HAP-1 (cell line): ENCODE measurements around the gene SNRK.
"Not testable (repeated sequence)": the region's sequence is repeated elsewhere in the genome, so short reads cannot be mapped to it uniquely, and the experiment has no call there.

Experiments used
- DNase-seq, 2 experiments: peaks; one replicate each; pipeline ENCODE4 v3.0.0-alpha.2; 2016 to 2020; ENCODE audit warnings: low spot score in 2 of 2
- H3K27me3 ChIP-seq: fragments of 250-450 bp; sonication (Bioruptor Pico); 2 replicates; pipeline ENCODE4 v1.5.1; 2020; ENCODE audit warnings: low read depth, mild to moderate bottlenecking, moderate library complexity
- H3K36me3 ChIP-seq: fragments of 250-450 bp; sonication (Bioruptor Pico); replicated peaks from 2 replicates; pipeline ENCODE4 v1.5.1; 2020; ENCODE audit warnings: mild to moderate bottlenecking
- H3K4me1 ChIP-seq: fragments of 250-450 bp; sonication (Bioruptor Pico); 2 replicates; pipeline ENCODE4 v1.5.1; 2020; ENCODE audit warnings: mild to moderate bottlenecking
- H3K4me3 ChIP-seq: fragments of 250-450 bp; sonication (Bioruptor Pico); 2 replicates; pipeline ENCODE4 v1.5.1; 2020; ENCODE audit warnings: mild to moderate bottlenecking, moderate library complexity
- H3K9me3 ChIP-seq: fragments of 250-450 bp; sonication (Bioruptor Pico); 2 replicates; pipeline ENCODE4 v1.5.1; 2020; ENCODE audit warnings: mild to moderate bottlenecking, moderate library complexity
- in situ Hi-C: fragments of 300-500 bp; cut with MboI; formaldehyde crosslinking; loops from 3 replicates; pipeline ENCODE4 v1.14.3; 2020; ENCODE audit warnings: low sequenced_read_pairs, inconsistent platforms, mixed read lengths

Gene SNRK

DNA sequence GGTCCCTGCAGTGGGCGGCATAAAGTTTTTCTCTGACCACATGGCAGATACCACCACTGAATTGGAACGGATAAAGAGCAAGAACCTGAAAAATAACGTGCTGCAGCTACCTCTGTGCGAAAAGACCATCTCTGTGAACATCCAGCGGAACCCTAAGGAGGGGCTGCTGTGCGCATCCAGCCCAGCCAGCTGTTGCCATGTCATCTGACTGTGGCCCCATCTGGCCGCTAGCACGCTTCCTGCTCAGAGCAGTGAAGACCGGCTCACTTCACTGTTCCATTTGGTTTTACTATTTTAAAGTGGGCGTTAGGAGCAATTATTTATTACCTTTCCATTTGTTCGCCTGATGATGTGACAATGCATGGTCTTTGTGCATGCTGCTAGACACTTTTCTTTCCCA lies 62.0 kb downstream of the SNRK start:
- Histone ChIP-seq H3K27me3 (no peaks in the 10 kb centered on the region), H3K9me3 (no peaks in the 10 kb centered on the region), H3K36me3 (peaks cover 19% of the 10 kb centered on the region), H3K4me1 (no peaks in the 10 kb centered on the region), H3K4me3 (no peak overlapping the region)
- no peak for DNase-seq
- in situ Hi-C loops, result no loop called here

DNA sequence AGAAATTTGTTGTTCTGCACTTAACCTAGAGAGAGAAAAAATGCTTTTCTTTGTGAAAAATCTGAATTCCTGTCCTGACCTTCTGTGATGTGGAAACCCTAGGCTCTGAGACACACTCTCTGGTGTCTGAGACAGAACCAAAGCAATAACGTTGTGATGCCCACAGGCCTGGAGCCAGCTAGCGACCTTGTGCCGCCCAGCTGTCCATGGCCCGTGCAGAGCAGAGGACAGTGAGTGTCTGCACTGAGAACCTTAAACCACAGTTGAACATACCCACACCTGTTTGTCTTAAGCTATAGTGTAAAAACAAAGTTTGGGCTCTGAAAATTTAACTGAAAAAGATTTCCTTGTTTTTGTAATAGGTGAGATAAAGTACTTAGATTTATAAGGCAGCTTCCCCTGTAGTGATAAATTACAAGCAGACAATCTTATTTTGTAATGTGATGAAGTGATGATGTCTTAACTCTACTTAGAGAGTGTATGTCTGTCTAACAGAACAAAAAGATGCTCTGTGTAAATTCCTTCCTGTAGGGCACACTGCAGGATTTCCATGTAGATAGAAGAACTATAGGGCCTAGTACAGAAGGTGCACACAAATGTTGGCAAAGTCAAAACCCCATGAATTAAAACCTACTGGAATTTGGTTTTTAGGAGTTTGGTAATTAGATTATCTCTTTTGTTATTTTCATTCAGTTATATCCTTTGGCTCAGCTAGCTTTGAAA lies 62.7 kb downstream of the SNRK start:
- Histone ChIP-seq H3K4me1 (no peaks in the 10 kb centered on the region), H3K36me3 (peaks cover 18% of the 10 kb centered on the region), H3K4me3 (no peak overlapping the region), H3K9me3 (no peaks in the 10 kb centered on the region), H3K27me3 (no peaks in the 10 kb centered on the region)
- no peak for DNase-seq
- in situ Hi-C loops, result no loop called here

DNA sequence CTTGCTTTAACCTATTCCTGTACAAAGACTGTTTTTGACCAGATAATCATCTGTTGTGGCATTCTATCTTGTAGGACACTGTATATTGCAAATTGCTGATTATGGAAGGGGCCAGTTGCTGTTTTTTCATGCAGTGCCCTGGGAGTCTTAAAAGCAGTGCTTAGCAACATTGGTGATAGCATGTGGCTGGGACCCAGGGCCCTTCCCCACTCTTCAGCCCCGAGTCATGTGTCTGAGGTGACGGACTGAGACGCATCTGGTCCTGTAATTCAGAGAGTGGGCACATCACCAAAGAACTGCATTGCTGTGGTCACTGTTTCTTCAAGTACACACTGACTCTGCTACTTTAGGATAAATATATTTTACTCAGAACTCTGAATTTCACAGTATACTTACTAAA lies 63.4 kb downstream of the SNRK start:
- in situ Hi-C loops, result no loop called here
- H3K9me3 ChIP-seq, result no peaks in the 10 kb centered on the region
- H3K27me3 ChIP-seq, result no peaks in the 10 kb centered on the region
- no peaks in the 10 kb centered on the region for H3K4me1 ChIP-seq
- no peak for DNase-seq
- peaks cover 16% of the 10 kb centered on the region for H3K36me3 ChIP-seq
- no peak overlapping the region for H3K4me3 ChIP-seq

DNA sequence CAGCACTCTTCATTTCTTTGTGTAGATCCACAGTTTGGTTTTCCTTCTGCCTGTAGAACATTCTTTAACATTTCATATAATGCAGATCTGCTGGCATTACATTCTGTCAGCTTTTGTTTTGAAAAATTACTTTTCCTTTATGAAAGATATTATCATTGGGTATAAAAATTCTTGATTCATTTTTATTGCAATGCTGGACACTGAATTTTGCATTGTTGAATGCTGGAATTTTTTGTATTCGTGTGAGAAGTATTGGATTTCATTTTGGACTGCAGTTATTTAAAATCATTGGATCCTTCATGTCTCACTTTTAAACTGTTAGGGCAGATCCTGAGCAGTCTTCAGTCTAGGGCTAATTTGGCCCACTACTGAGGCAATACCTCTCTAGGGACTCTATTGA lies 67.1 kb downstream of the SNRK start:
- Histone ChIP-seq H3K27me3 (no peaks in the 10 kb centered on the region), H3K36me3 (peaks cover 4% of the 10 kb centered on the region; the same call in 1 of the 2 replicates)

DNA sequence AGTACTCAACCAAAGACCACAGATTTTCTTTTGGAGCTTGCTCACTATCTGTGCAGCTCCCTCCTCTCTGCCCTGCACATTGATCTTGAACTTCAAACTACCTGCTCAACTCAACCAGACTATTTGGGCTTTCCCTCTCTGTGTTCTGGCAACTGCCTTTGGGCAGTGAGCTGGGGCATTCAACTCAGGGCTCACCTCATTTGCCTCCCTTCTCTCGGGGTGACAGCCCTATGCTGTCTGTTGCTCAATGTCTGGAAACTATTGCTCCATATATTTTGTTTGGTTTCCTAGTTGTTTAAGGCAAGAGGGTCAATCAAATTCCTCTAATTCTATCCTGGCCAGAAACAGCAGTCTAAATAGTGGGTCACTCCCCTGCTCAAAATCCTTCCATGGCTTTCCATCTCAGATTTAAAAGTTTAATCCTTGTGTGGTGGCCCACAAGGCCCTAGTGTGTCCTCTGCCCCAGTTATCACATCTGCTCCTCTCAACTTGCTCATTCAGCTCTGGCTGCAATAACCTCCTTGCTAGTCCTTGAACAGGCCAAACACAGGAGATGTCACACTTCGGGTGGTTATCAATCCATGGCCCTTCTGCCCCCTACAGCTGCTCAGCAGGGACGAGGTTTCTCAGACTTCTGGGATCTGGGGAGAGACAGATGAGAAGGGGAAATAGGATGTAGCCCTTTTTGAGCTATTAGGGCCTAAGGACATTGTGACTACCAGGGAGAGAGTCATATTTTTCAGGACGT lies 67.8 kb downstream of the SNRK start:
- no peaks in the 10 kb centered on the region for H3K27me3 ChIP-seq
- no peaks in the 10 kb centered on the region for H3K36me3 ChIP-seq
- no peak overlapping the region for H3K4me3 ChIP-seq
- no peak for DNase-seq
- in situ Hi-C loops, result no loop called here
- H3K4me1 ChIP-seq, result no peaks in the 10 kb centered on the region
- H3K9me3 ChIP-seq, result no peaks in the 10 kb centered on the region

More for the DNA sequence above, 67.1 kb downstream of the SNRK start:
- H3K4me1 ChIP-seq, result no peaks in the 10 kb centered on the region
- no peak overlapping the region for H3K4me3 ChIP-seq
- no peaks in the 10 kb centered on the region for H3K9me3 ChIP-seq
- in situ Hi-C loops, result no loop called here
- no peak for DNase-seq

DNA sequence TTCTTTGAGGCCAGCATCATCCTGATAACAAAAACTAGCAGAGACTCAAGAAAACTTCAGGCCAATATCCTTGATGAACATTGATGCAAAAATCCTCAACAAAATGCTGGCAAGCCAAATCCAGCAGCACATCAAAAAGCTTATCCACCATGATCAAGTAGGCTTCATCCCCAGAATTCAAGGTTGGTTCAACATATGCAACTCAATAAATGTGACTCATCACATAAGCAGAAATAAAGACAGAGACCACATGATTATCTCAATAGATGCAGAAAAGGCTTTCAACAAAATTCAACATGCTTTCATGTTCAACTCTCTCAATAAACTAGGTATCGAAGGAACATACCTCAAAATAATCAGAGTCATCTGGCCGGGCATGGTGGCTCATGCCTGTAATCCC lies 69.7 kb downstream of the SNRK start:
- H3K9me3 ChIP-seq, in situ Hi-C loops, H3K36me3 ChIP-seq, H3K4me3 ChIP-seq, H3K27me3 ChIP-seq, DNase-seq, H3K4me1 ChIP-seq: not testable (repeated sequence)

DNA sequence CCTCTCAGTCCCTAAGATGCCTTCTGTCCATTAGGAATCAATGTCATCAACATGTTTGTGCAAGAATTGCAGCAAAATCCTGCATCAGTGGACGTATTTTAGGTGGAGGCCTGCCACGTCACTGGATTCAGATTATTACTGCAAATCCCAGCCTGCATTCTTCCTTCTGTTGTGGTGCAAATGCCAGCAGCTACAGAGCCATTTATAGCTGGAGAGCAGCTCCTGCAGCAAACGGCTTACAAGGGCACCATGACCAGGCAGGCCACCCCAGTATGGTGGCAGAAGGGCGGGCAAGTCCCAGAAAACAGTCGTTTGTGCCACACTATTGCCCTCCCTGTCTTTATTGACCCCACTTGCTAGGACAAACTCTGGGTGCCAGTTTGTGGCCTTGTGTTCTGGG lies 74.7 kb downstream of the SNRK start:
- Histone ChIP-seq H3K27me3 (no peaks in the 10 kb centered on the region), H3K36me3 (no peaks in the 10 kb centered on the region), H3K4me1 (no peaks in the 10 kb centered on the region), H3K9me3 (no peaks in the 10 kb centered on the region), H3K4me3 (no peak overlapping the region)
- in situ Hi-C loops, result no loop called here
- no peak for DNase-seq

DNA sequence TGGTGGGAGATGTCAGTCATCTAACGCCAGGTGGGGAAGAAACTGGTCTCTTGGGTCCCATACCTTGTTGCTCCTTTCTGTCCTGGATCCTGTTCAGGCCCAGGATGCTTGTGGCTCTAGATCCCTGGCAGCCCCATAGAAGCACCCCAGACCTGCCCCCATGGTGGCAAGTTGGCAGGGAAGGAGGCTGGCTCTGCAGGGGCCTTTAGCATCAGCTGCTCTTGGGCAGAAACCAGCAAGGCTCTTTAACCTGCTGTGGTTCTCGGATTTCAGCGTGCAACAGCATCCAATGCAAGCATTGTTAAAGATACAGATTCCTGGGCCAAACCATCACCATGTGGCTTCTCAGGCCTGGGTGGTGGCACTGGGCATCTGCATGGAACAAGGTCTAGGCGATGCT lies 75.8 kb downstream of the SNRK start:
- in situ Hi-C loops, result no loop called here
- Histone ChIP-seq H3K4me1 (no peaks in the 10 kb centered on the region), H3K9me3 (no peaks in the 10 kb centered on the region), H3K36me3 (no peaks in the 10 kb centered on the region), H3K27me3 (no peaks in the 10 kb centered on the region), H3K4me3 (no peak overlapping the region)
- DNase-seq, result no peak

DNA sequence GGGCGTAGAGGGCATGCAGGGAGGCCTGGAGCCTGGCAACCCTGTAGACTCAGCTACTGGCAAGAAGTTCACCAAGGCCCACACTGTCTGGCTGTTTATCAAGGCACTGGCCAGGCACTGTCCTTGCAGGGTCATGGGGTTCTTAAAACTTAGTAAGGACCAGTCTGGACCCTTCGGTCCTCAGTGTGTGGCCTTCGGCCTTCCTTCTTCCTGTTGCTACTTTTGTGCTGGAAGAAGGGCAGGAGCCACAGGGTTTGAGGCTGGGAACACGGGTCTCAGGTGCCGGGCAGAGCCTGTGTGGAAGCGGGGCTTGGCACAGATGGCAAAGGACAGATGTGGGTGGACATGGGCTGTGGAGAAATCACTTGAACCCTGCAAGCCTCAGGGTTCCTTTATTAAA lies 76.6 kb downstream of the SNRK start:
- no peak for DNase-seq
- Histone ChIP-seq H3K9me3 (no peaks in the 10 kb centered on the region), H3K4me1 (no peaks in the 10 kb centered on the region), H3K27me3 (no peaks in the 10 kb centered on the region), H3K36me3 (no peaks in the 10 kb centered on the region), H3K4me3 (no peak overlapping the region)
- in situ Hi-C loops, result no loop called here

DNA sequence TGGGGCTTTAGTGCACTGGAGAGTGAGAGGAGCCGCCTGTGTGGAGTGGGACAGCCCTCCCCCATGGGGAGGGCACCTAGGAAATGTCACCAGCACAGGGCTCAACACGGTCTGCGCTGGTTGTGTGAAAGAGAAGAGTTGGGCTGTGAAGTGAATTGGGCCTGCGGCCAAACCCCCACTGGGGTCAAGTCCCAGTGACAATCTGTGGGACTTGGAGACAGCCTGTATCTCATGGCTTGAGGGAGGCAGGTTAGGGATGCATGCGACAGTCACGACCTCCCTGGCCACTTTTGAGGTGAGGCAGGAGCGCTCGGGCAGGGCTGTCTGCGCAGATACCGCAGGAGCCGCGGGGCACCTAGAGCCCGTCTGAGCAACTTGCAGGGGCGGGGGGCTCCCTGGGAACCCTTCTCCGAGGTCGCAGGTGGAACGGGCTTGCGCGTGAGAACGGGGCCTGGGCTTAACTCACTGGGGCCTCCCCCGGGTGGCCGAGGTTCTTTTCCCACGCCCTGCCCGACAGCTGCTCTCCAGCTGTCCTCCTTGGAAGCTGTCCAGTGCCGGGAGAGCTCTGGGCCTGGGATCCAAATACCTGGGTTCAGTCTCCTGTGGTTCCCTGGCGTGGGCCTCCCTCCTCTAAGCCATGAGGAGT lies 77.4 kb downstream of the SNRK start:
- Histone ChIP-seq H3K9me3 (no peaks in the 10 kb centered on the region), H3K27me3 (no peaks in the 10 kb centered on the region), H3K4me3 (no peak overlapping the region), H3K4me1 (no peaks in the 10 kb centered on the region), H3K36me3 (no peaks in the 10 kb centered on the region)
- no peak for DNase-seq
- in situ Hi-C loops, result no loop called here

DNA sequence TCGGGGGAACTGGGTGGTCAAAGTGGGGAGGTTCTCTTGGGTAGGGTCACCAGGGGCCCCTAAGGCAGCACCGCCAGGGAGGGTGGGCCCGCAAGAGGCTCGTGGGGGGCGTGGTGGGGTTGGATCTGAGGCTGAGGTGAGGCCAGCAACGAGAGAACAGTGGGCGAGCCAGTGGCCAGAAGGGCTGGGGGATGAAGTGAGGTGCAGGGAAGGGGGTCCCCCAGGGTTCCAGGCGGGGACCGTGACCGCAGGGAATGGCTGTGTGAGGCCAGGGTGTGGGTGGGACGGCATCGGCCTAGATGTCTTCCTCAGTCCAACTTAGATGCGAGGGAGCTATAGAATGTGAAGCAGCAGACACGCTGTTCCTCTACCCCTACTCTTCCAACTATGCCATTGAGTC lies 78.2 kb downstream of the SNRK start:
- Histone ChIP-seq H3K4me1 (no peaks in the 10 kb centered on the region), H3K36me3 (no peaks in the 10 kb centered on the region), H3K4me3 (no peak overlapping the region), H3K9me3 (no peaks in the 10 kb centered on the region), H3K27me3 (no peaks in the 10 kb centered on the region)
- DNase-seq, result no peak
- in situ Hi-C loops, result no loop called here

DNA sequence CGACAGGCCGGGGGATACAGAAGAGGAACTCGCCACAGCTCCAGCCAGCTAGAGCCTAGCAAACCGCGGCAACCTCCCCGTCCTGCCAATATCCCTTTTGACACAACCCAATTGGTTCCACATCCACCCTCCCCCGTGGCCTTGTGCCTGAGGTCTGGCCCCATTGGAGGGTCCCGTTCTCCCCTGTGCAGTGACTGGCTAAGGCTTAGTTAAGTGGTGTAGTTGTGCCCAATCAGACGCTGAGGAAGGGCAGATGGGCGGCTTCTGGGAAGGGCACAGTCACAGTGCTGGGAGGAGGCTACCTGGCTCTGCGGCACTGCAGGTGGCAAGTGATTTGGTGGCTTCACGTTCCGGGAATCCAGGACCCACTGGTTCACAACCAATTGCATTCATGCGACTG lies 78.6 kb downstream of the SNRK start:
- Histone ChIP-seq H3K9me3 (no peaks in the 10 kb centered on the region), H3K27me3 (no peaks in the 10 kb centered on the region), H3K4me1 (no peaks in the 10 kb centered on the region), H3K4me3 (no peak overlapping the region), H3K36me3 (no peaks in the 10 kb centered on the region)
- no peak for DNase-seq
- in situ Hi-C loops, result no loop called here

DNA sequence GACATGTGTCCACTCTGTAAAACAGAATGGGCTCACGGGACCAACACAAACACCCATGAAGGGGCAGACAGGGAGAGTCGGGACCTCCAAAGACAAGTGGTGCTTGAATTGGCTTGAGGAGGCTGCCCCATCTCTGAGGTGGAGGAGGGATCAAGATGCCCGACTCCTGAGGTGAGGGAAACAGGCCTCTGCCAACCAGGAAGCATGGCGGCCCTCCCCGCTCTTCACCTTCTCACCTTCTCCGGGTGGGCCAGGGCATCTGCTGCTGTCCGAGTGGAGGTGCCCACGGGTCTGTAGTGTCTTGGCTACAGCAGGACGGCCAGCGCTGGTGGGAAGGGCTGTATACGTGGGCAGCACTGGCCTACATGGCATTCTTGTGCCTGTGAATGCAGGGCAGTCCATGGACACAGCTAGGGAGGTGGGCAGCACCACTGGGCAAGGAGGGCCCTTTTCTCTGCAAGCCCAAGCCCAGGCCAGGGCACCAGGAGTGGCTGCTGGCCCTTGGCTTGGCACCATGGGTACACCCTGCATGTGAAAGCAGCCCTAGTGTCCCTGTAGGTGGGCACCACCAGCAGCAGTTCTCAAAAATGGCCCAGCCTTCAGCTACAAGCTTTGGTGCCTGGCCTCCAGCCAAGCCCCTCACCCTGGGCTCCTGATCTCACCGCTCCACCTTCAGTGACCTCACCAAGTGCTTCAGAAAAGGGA lies 79.4 kb downstream of the SNRK start:
- no peaks in the 10 kb centered on the region for H3K27me3 ChIP-seq
- DNase-seq, result no peak
- H3K4me3 ChIP-seq, result no peak overlapping the region
- in situ Hi-C loops, result no loop called here
- no peaks in the 10 kb centered on the region for H3K36me3 ChIP-seq
- H3K9me3 ChIP-seq, result no peaks in the 10 kb centered on the region
- no peaks in the 10 kb centered on the region for H3K4me1 ChIP-seq

DNA sequence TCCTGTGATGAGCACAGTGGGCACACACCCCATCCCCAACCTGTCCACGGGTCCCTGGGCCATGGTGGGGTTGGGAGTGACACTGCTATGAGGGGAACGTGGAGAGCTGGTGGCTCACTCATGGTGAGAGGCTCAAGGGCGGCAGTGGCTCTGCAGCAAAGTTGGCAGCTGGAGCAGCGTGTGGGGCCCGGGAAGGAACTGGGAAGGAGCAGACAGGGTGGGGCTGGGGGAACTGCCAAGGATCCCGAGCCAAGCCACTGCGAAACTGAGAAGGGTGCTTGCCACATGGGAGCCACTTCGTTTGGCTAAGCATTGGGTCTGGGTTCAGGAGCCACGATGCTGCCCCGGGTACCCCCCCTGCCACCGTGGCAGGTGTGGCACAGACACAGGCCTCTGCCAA lies 80.1 kb downstream of the SNRK start:
- Histone ChIP-seq H3K36me3 (no peaks in the 10 kb centered on the region), H3K4me3 (no peak overlapping the region), H3K4me1 (no peaks in the 10 kb centered on the region), H3K27me3 (no peaks in the 10 kb centered on the region), H3K9me3 (no peaks in the 10 kb centered on the region)
- in situ Hi-C loops, result no loop called here
- DNase-seq, result no peak
